Endometrial microvascular endothelial cells (primary cell): Measurements from ENCODE around the gene CHN1. TPM values are rescaled to one million over a fixed set of nuclear protein-coding genes. Genes with fewer than 3 reads are reported as not detected.

Experiments used
- in situ Hi-C: cut with HindIII; loops from 2 replicates; pipeline ENCODE4 v1.10.0; 2017; ENCODE audit warnings: low sequenced_read_pairs, low pct_unique_long_range_greater_than_20kb; ENCODE audit errors: inconsistent ontology term
- total RNA-seq: library from RNA; depleted of rRNA; stranded (reverse); fragments of >200 nt; gene quantifications from one replicate; pipeline ENCODE4 v1.2.3, GENCODE V29; 2015; ENCODE audit errors: inconsistent ontology term

The CHN1 gene
- total RNA-seq, 1 donor from 2014 or later: 26.0 TPM

- in situ Hi-C loops: no loop called here
Measured at GRCh38 chr2:174844295-174844708, 160.9 kb downstream of the CHN1 start.

DNA sequence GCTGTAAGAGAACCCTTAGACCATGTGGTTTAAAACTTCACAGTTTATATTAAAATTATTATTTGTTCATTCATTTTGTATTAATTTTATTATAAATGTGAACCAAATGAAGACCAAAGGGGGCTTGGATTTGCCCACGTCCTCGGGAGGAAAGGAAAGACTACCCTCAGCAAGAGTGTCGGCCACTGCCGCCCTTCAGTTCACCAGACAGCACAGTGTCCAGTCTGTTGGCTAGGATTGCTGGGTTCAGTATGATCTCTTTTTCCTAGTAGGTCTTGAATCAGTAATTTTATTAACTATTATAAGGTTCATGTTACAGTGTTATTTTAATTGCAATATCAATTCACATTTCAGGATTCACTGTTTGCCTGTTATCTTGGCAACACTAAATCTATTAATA, 162.7 kb downstream of the CHN1 start:
- in situ Hi-C loops: no loop called here

DNA sequence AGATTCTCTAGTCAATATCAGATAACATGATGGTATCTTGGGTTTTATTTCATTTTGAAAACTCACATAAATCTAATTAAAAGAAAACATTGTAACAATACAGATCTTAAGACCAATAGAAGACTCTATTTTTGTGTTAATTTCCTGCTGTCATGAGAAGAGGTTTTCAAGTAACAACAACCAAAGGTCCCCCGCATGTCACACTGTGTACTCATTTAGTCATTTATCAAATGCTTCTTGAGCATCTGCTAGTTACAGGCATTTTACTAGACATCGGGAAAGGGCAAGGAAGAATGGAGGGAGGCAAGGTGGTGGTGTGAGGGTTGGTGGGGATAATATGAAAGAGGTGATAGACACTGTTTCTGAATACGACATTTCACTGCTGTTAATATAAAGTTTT, 163.2 kb downstream of the CHN1 start:
- in situ Hi-C loops: no loop called here

- in situ Hi-C loops: no loop called here
Measured at GRCh38 chr2:174841350-174841749, 163.8 kb downstream of the CHN1 start.

GRCh38 chr2:174840436-174840835, 164.7 kb downstream of the CHN1 start:
- in situ Hi-C loops: no loop called here

DNA sequence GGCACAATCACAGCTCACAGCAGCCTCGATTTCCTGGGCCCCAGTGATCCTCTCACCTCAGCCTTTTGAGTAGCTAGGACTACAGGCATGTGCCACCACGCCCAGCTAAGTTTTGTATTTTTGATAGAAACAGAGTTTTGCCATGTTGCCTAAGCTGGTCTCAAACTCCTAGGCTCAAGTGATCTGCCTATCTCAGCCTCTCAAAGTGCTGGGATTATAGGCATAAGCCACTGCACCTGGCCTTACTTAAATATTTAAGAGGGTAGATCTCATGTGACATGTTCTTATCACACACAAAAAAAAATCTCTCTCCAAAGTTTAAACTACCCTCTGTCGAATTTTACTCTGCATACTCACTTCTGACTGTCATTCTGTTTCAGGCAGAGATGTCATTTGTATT, 165.5 kb downstream of the CHN1 start:
- in situ Hi-C loops: no loop called here

- in situ Hi-C loops: no loop called here
Measured at GRCh38 chr2:174836995-174837390, 168.2 kb downstream of the CHN1 start.

GRCh38 chr2:174836377-174836994, 168.7 kb downstream of the CHN1 start:
- in situ Hi-C loops: no loop called here

GRCh38 chr2:174835797-174836255, 169.4 kb downstream of the CHN1 start:
- in situ Hi-C loops: no loop called here

- in situ Hi-C loops: no loop called here
Measured at GRCh38 chr2:174833737-174834136, 171.4 kb downstream of the CHN1 start.

GRCh38 chr2:174830561-174830960, 174.6 kb downstream of the CHN1 start:
- in situ Hi-C loops: no loop called here

GRCh38 chr2:174829550-174829949, 175.6 kb downstream of the CHN1 start:
- in situ Hi-C loops: no loop called here

DNA sequence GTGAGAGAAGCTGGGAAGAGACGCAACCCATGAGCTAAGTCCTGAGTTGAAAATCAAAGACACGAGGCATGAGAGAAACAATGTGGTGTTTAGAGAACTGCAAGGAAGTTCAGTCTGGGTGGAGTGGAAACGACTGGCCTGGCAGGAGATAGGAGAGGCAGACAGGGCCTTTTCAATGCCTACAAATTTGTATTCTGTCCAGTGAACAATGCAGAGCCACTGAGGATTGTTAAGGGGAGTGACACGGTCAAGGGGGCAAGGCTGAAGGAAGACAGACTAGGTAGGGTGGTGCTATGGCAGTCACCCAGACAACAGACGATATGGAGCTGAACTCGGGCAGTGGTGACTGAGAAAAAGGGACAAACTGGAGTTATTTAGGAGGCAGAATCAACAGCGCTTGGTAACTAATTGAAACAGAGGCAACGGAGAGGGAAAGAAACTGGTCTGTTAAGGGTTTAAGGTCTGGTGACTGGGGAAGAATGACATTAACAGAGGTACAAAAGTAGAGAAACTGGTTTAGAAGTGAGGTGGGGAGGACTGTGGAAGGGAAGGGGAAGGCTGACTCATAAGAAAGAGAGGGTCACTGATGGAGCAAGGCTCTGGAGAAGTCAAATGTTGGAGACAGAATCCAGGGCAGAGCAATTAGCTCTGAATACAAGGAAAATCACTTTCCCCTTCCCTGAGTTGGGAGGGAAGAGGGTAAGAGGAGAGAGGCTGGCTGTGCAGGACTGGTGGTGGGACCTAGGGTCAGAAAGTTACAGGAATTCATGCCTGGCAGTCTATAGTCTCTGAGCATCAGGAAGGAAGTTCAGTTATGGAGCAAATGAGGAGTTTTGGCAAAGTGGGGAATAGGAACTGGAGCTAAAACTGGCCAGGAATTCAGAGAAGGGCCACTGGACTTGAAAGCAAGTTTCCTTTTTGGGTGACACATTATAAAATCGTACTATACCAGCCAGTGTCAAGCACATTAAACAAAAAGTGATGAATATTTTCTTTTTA, 177.5 kb downstream of the CHN1 start:
- in situ Hi-C loops: no loop called here

DNA sequence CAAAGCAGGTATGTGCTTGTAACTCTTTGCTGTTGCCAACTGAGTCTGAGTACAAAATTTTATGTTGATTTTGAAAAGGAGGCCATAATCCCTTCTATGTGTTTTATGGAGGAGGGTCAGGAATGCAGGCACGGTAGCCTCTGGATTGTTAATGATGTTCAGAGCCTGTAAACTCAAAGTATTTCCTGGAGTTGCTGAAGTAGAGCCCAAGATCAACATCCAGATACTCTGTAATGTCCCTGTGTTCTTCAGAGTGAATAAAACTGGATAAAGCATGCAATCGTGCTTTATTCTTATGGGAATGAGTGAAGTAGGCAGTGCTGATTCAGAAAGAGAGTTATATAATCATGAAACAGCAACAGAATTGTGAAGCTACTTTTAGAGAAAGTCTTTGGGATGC, 179.1 kb downstream of the CHN1 start:
- in situ Hi-C loops: no loop called here

GRCh38 chr2:174824068-174824467, 181.1 kb downstream of the CHN1 start:
- in situ Hi-C loops: no loop called here

GRCh38 chr2:174821628-174822027, 183.6 kb downstream of the CHN1 start:
- in situ Hi-C loops: no loop called here

DNA sequence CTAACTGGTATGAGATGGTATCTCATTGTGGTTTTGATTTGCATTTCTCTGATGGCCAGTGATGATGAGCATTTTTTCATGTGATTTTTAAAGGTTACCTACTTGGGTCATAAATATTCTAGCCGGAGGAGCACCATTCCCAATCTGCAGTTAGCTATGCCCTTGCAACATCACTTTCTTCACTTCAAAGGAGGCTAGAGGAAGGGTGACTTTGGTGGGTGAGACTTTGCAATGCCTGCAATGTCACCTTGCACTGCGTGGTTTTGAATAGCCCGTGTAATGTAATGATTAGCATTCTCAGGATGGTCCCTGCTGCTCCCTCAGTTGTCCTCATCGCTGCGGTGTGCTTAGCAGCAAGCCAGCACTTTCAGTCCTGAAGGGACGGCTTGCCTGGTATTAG, 184.8 kb downstream of the CHN1 start:
- in situ Hi-C loops: no loop called here

GRCh38 chr2:174815526-174815925, 189.7 kb downstream of the CHN1 start:
- in situ Hi-C loops: no loop called here

DNA sequence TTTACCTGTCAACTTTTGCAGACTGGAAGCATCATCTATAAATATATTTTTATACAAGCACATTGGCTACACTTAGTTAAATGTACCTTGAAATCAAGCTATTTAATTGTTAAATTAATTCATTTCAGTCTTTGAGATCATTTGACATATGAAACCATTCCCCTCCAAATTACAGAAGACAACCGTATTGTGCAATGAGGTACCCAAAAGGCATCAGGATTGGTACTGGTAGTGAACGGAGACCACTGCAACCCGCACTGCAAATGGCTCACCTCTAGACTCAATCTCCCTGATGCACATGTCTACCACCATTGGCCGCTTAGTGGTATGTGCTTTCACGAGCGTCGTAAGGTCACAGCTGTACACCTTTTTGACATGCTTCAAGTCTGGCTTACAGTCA, 193.1 kb downstream of the CHN1 start:
- in situ Hi-C loops: no loop called here

- in situ Hi-C loops: no loop called here
Measured at GRCh38 chr2:174807931-174808330, 197.2 kb downstream of the CHN1 start.
